ENCODE measurements around the gene LHX3. TPM values are rescaled to one million over a fixed set of nuclear protein-coding genes. Genes with fewer than 3 reads are reported as not detected.

The LHX3 gene
- polyA plus RNA-seq, 1 of the 3 experiments (the other 2 are of a cell fraction), result not detected

- no peak overlapping the region for H2AFZ ChIP-seq (ENCODE audit: low read depth)
- no peaks in the 10 kb centered on the region for H3F3A ChIP-seq (replicated peaks; ENCODE audit: insufficient read depth)
- H4K20me1 ChIP-seq (ENCODE audit: insufficient read depth), result peaks cover 38% of the 10 kb centered on the region
- no peak overlapping the region for H3K4me3 ChIP-seq (ENCODE audit: low read depth in 2 of 2, low read length in 1 of 2)
- no peaks in the 10 kb centered on the region for H3K9me2 ChIP-seq
- no peaks in the 10 kb centered on the region for H3K27me3 ChIP-seq (ENCODE audit: insufficient read depth)
- no peaks in the 10 kb centered on the region; the same call in 1 of the 2 replicates for H3K79me2 ChIP-seq (ENCODE audit: insufficient read depth)
- no peak overlapping the region for H3K27ac ChIP-seq (ENCODE audit: low read depth in 2 of 2, low read length in 1 of 2)
- H3K36me3 ChIP-seq (replicated peaks in 1 of 2; ENCODE audit: control insufficient read depth in 1 of 2, insufficient read depth in 2 of 2, low read length in 1 of 2), result peaks cover 0 to 28% of the 10 kb centered on the region in 2 experiments
- no peak overlapping the region for H3K4me2 ChIP-seq
- no peak for DNase-seq
- CTCF ChIA-PET, result interaction anchor here (1.0 to 3.5 kb wide), 6 partner anchors 9 to 268 kb away, joined by 3 to 15 read pairs (median 4); no protein-coding TSS in a partner anchor
- POLR2A ChIA-PET, result interaction anchor here (0.8 kb wide), 1 partner anchor 19 kb away, joined by 3 read pairs; no protein-coding TSS in a partner anchor
- 97% methylated on average over 17 of the region's 17 CpGs for WGBS (ENCODE audit: low lambda C conversion rate)
- no peaks in the 10 kb centered on the region for H3K9me3 ChIP-seq
- H3K4me1 ChIP-seq (ENCODE audit: control insufficient read depth in 1 of 2, insufficient read depth in 2 of 2, low read depth in 1 of 2, low read length in 1 of 2), result peaks cover 0 to 6% of the 10 kb centered on the region in 2 experiments; a peak in 1 of 4 replicates
- no peak overlapping the region for H3K9ac ChIP-seq
- TF ChIP-seq YY1 (IDR thresholded peaks at IDR 0.05; ENCODE audit: low read depth) (no peak), EP300 (IDR thresholded peaks at IDR 0.05; ENCODE audit: borderline replicate concordance in 1 of 2, low read depth in 1 of 2, low read length in 1 of 2) (no peak), CHD2 (IDR thresholded peaks at IDR 0.05; ENCODE audit: low read length, partially characterized antibody) (no peak), USF1 (IDR thresholded peaks at IDR 0.05; ENCODE audit: borderline replicate concordance, low read depth) (no peak), JUND (IDR thresholded peaks at IDR 0.05) (no peak), GABPA (IDR thresholded peaks at IDR 0.05; ENCODE audit: low read depth) (no peak), FOXJ3 (CRISPR knock-in tag; IDR thresholded peaks at IDR 0.05) (no peak), RAD21 (IDR thresholded peaks at IDR 0.05; ENCODE audit: low read length) (no peak), NRF1 (IDR thresholded peaks at IDR 0.05; ENCODE audit: low read depth, low read length) (no peak), GATA2 (CRISPR knock-in tag; IDR thresholded peaks at IDR 0.05) (no peak), SMC3 (IDR thresholded peaks at IDR 0.05; ENCODE audit: low read depth, low read length) (no peak), MAX (IDR thresholded peaks at IDR 0.05; ENCODE audit: low read depth) (no peak), FOXM1 (IDR thresholded peaks at IDR 0.05; ENCODE audit: low read depth) (no peak), NFIC (IDR thresholded peaks at IDR 0.05; ENCODE audit: borderline replicate concordance) (no peak), TAF1 (IDR thresholded peaks at IDR 0.05; ENCODE audit: borderline replicate concordance, low read depth, low read length) (no peak), POLR2AphosphoS5 (IDR thresholded peaks at IDR 0.05; ENCODE audit: low read depth, low read length) (no peak)
Observed at GRCh38 chr9:136235171-136235570, 30.2 kb upstream of the LHX3 start.

- peaks cover 0 to 28% of the 10 kb centered on the region in 2 experiments for H3K36me3 ChIP-seq (replicated peaks in 1 of 2; ENCODE audit: control insufficient read depth in 1 of 2, insufficient read depth in 2 of 2, low read length in 1 of 2)
- H2AFZ ChIP-seq (ENCODE audit: low read depth), result no peak overlapping the region
- H3K9me2 ChIP-seq, result no peaks in the 10 kb centered on the region
- H3K27ac ChIP-seq (ENCODE audit: low read depth in 2 of 2, low read length in 1 of 2), result no peak overlapping the region
- H3K9me3 ChIP-seq, result no peaks in the 10 kb centered on the region
- H3K4me2 ChIP-seq, result no peak overlapping the region
- no peaks in the 10 kb centered on the region for H3F3A ChIP-seq (replicated peaks; ENCODE audit: insufficient read depth)
- peaks cover under 1% of the 10 kb centered on the region; the same call in 1 of the 2 replicates for H3K79me2 ChIP-seq (ENCODE audit: insufficient read depth)
- DNase-seq, result no peak
- H3K9ac ChIP-seq, result no peak overlapping the region
- peaks cover 0 to 6% of the 10 kb centered on the region in 2 experiments; a peak in 1 of 4 replicates for H3K4me1 ChIP-seq (ENCODE audit: control insufficient read depth in 1 of 2, insufficient read depth in 2 of 2, low read depth in 1 of 2, low read length in 1 of 2)
- H4K20me1 ChIP-seq (ENCODE audit: insufficient read depth), result peaks cover 35% of the 10 kb centered on the region
- no peaks in the 10 kb centered on the region for H3K27me3 ChIP-seq (ENCODE audit: insufficient read depth)
- CTCF ChIA-PET, result interaction anchor here (0.8 to 3.5 kb wide), 5 partner anchors 9 to 138 kb away, joined by 3 to 15 read pairs (median 4); no protein-coding TSS in a partner anchor
- WGBS (ENCODE audit: low lambda C conversion rate), result 96% methylated on average over 20 of the region's 21 CpGs
- H3K4me3 ChIP-seq (ENCODE audit: low read depth in 2 of 2, low read length in 1 of 2), result no peak overlapping the region
- POLR2A ChIA-PET, result no interaction called here
- no peak for TF ChIP-seq TAF1 (IDR thresholded peaks at IDR 0.05; ENCODE audit: borderline replicate concordance, low read depth, low read length)
- no peak for TF ChIP-seq USF2 (IDR thresholded peaks at IDR 0.05; ENCODE audit: borderline replicate concordance, low read depth, low read length)
- TF ChIP-seq NRF1 (IDR thresholded peaks at IDR 0.05; ENCODE audit: low read depth, low read length), result no peak
- TF ChIP-seq IRF3 (IDR thresholded peaks at IDR 0.05; ENCODE audit: low read depth, low read length), result no peak
- TF ChIP-seq MXI1 (IDR thresholded peaks at IDR 0.05; ENCODE audit: low read depth, low read length), result no peak
- no peak for TF ChIP-seq RFX5 (IDR thresholded peaks at IDR 0.05; ENCODE audit: low read length)
- TF ChIP-seq TCF12 (IDR thresholded peaks at IDR 0.05), result no peak
- no peak for TF ChIP-seq SMC3 (IDR thresholded peaks at IDR 0.05; ENCODE audit: low read depth, low read length)
- no peak for TF ChIP-seq JUND (IDR thresholded peaks at IDR 0.05)
- TF ChIP-seq RXRA (IDR thresholded peaks at IDR 0.05; ENCODE audit: borderline replicate concordance, low read depth), result no peak
- no peak for TF ChIP-seq EZH2phosphoT487 (IDR thresholded peaks at IDR 0.05; ENCODE audit: borderline replicate concordance, low read depth)
- no peak for TF ChIP-seq POLR2AphosphoS5 (IDR thresholded peaks at IDR 0.05; ENCODE audit: low read depth, low read length)
- TF ChIP-seq FOXJ3 (CRISPR knock-in tag; IDR thresholded peaks at IDR 0.05), result no peak
Observed at GRCh38 chr9:136234597-136234996, 29.7 kb upstream of the LHX3 start.
